Activated naive CD4-positive, alpha-beta T cell (primary cell): ENCODE measurements around the gene NSD1.

Experiments used
- DNase-seq, 4 experiments: peaks; one replicate each; lab custom pipeline; 2025; lab: John Stamatoyannopoulos, UW

The NSD1 gene

DNA sequence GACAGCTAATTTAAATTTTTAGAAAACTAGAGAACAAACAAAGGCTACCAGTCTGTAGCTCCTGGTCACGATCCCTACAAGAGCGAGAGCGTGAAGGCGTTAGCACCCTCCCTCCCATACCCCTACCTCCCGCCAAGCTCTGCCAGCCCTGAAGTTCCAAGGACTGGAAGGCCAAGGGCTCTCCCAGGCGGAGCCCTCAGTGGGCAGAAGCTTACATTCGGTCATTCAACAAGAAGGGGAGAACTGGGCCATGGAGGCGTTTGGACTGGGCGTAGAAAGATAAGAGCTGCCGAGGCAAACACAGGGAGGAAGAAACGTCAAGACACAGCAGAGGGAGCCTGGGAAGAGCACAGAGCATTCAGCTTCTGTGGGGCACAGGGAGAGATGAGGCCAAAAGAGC is 175.2 kb downstream of the NSD1 start:
- no peak for DNase-seq

DNA sequence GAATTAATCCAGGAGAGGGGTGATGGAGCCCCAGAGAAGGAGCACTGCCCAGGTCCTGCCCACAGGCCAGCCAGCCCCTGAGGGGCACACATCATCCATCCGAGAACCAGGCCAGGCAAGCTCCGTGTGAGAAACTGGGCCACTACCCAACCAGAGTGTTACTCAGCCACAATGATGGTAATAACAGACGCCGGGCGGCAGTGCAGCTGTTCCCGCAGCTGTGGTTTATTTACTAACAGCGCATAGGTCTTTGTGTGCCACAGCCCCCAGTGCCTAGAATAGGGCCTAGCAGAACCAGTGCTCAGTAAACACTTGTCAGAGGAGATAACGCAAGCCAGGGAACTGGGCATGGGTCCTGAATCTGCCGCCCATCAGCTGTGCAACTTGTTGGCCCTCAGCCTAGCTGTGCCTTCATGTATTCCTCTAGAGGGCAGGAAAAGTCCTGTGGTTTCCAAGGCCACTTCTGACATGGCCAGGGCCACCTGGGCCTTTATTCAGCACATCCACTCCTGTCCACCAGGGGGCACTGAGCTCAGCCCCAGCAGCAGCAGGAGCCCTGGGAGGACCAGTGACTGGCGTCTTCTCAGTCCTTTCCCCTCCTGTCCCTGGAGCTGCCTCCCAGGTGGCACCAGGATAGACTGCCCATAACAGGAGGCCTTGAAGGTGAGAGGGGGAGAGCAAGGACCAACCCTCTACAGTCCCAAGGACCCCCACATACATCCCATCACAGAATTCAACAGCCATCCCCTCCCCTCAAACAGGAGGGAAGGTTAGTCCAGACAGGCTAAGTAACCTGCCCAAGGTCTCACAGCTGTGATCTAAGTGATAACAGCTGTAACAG is 176.0 kb downstream of the NSD1 start:
- DNase-seq, result peak in 3 of 4 experiments; percentile 33 to 59 (median 36)

DNA sequence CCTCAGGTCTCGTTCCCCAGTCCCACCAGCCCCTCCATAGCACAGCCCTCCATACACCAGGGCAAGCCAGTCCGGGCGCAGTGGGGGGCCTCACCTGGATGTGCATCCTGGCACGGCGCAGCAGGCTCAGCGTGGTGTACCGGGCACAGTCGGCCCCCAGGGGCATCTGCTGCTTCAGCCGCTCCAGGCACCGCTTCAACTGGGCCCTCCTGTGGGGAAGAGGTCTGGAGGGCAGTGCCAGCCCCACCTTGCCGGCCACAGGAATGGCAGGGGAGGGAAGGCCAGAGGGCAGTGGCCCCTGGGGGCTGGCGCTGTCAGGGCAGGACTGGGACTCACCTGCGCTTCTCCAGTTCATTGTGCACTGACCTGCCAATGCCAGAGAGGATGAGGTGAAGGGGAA is 176.8 kb downstream of the NSD1 start:
- no peak for DNase-seq

GRCh38 chr5:177310757-177311391 is 177.3 kb downstream of the NSD1 start:
- DNase-seq, result no peak

GRCh38 chr5:177311392-177311722 is 177.8 kb downstream of the NSD1 start:
- DNase-seq, result no peak

GRCh38 chr5:177311723-177312648 is 178.4 kb downstream of the NSD1 start, which contains the start of gene MXD3:
TSS of gene MXD3 (minus strand) at chr5:177311898. CDS start at chr5:177311830, 68 bp downstream.
- DNase-seq, result peak; percentile 65 to 91 (median 80)

GRCh38 chr5:177312649-177313181 is 179.1 kb downstream of the NSD1 start:
- no peak for DNase-seq

DNA sequence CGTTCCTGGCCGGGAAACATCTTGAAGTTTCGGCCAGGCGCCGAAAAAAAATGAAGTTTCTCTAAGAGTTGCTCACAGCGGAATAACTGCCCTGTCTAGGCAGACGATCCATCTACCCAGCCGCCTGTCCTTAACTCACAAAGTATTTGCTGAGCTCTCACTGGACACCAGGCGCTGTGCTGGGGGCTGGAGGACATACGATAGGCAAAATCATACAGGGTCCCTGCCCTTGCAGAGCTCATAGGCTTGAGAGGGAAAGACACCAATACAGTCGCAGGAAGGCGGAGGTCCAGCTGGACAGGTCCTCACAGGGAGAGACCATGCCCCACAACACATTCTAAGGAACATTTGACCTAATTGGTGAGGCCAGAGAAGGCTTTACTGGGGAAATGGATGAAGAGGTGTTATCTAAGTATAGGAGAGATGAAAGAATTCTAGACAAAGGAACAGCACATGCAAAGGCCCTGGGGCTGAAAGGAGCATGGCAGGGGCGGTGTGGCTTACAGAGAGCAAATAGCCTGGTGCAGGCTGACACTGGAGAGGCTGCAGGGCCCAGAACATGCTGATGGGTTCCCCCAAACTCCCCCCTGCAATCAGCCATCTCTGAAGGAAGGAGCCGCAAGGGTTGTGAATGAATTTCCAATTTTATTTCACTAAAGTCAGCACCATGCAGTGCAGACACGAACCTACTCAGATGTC is 180.1 kb downstream of the NSD1 start:
- DNase-seq, result no peak

- no peak for DNase-seq
These were observed 181.1 kb downstream of the NSD1 start for GRCh38 chr5:177314376-177315342.

DNA sequence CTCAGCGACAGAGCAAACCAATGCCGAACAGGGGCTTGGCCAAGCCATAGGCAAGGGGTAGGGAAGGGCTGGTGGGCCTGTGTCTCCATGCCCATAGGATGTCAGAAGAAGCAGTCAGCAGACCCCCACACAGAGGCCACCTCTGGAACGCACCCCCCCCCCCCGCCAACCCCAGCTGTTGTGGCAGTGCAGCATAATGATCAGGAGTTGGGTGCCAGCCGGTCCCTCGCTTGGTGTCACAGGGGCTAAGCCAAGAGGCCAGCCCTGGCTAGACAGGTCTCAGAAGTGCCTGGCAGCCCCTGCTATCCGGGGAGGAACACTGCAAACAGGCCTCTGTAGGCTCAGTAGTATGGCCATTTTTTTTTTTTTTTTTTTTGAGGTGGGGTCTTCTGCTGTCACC is 181.8 kb downstream of the NSD1 start:
- DNase-seq, result no peak

DNA sequence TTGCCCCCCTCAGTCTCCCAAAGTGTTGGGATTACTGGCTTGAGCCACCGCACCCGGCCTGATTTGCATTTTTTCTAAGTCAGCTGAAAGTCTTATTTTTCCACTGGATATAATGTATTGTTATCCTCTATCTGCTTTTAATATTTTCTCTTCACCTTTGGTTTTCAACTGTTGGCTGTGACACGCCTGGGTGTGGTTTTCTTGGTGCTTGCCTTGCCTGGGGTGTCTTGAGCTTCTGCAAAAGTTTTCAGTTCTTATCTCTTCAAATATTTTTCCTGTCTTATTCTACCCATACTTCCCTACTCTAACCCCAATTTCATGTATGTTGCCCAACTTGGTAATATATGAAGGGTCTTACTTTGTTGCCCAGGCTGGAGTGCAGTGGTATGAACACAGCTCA is 182.4 kb downstream of the NSD1 start:
- no peak for DNase-seq

DNA sequence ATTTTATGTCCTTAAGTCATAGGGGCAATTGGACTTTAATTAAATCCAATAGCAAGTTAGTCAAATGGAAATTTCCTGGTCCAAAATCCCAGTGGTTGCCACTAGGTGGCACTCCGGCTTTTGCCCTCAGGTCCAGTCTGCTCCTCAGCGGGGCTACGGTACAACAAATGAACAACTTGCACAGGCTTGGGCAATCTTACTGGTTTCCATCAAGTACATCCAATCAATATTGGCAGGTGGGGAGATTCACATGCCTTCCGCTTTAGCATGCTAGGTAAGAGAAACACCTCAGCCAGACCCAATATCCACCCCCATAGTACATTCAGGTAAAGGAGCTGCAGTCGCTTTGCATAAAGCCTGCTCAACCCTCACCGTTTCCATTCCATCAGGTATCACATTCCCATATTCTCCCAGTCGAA is 184.4 kb downstream of the NSD1 start:
- peak; percentile 26 to 59 (median 48) for DNase-seq

DNA sequence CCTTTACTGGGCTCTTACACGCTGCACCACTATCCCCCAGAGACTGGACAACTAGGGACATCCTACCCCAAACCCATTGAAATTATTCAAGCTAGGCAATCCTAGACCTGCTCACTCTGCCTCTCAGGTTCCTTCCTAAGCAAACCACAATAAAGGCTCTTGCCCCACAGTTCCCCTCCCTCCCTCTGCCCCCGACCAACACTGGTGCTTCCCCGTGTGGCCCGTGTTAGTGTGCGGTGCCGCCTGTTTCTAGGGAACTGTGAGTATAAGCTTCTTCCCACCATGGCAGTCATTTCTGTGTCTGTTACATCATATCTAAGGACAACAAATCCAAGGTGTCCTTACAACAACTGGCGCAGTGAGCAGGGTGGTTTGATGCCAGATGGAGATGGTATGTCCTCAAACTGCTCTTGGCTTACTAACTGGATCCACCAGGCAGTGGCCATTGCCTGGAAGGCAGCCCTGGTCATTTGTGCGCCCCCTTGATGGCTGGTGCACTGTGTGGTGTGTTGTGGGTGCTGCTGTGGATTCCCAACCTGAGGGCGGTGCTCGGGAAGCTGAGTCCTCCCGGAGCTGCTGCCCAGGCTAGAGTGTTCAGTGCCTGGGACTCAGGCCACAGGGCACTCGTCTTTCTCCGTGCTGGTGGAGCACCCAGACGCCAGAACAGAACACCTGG is 186.5 kb downstream of the NSD1 start:
- no peak for DNase-seq

DNA sequence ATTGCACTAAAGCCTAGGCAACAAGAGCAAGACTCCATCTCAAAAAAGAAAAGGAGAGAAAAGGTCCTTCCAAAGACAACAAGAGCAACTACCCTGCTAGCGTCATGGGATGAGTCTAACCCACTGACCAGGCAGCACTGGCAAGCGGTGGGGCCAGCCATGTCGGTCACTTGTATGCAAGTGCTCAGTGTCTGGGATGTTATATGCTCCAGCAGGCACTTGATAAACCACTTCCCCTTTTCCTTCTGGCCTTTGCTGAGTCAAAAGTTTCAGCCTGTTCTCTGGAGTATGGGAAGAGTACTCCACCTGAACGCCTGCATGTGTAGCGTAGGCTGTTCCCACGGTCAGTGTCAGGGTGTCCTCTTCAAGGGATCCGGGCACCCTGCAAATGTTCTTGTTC is 187.3 kb downstream of the NSD1 start:
- DNase-seq, result no peak

DNA sequence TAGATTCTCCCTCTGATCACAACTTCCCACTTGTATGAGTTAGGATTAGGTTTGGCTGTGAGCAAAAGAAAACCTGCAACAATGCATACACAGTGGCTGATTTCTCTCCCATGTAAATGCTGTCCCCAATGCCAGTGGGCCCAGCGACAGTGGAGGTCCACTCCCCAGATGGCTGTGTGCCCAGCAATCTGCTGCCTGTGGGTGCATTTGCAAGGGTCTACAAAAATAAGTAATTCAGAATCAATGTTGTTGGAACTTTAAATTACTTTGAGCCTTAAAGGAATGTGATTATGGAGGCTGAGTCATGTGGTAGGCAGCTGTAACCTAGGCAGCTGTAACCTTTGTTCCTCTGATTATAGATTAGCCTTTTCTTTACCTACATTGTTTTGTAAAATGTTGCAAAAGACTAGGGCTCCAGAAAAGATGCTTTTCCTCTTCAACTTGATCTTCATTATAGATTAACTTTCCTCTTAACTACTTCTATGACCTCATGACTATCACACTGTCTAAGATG is 192.4 kb downstream of the NSD1 start:
- no peak for DNase-seq

- DNase-seq, result no peak
These were observed 194.3 kb downstream of the NSD1 start for GRCh38 chr5:177327539-177328522.

DNA sequence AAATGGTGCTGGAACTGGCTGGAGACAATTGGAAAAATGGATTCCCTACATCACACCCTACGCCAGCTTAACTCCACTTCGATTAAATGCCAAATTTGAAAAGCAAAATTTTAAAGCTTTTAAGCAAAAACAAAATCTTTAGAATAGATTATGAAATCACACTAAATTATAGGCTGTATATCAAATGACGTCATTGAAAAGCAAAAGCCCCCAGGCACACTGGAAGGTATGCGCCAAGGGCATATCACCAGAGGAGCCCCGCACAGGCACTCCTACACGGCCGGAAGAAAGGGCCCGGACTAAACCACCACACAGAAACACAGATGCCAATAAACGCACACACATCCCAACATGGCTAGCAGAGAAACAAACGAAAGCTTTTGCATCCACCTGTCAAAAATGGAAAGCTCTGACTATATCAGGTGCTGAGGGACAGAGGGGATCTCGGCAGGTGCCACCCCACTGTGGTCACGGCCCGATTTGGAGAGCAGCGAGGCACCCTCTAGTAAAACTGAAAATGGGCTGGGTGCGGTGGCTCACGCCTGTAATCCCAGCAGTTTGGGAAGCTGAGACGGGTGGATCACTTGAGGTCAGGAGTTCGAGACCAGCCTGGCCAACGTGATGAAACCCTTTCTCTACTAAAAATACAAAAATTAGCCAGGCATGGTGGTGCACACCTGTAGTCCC is 195.1 kb downstream of the NSD1 start:
- no peak for DNase-seq

DNA sequence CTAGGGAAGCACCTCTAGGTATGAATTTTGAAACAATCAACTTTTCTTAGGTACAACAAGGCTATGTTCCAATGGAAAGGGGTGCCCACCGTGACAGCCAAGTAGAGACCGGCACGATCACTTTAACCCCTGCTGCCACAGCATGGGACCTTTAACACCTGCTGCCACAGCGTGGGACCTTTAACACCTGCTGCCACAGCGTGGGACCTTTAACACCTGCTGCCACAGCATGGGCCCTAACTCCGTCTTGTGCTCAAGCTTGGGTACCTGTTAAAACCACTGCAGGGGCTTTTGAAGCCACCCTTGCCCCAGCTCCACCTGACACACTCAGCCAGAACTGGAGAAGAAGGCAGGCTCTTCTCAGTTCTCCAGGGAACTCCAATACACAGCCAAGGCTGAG is 196.3 kb downstream of the NSD1 start:
- no peak for DNase-seq
